NT2/D1 (cell line): ENCODE measurements around the gene AP3B1.

Source experiments
- SUZ12 ChIP-seq: IDR thresholded peaks from 2 replicates; pipeline ENCODE4 v1.6.1; 2011; ENCODE audit not compliant: insufficient read length, insufficient read depth; ENCODE audit errors: extremely low read depth
- YY1 ChIP-seq: IDR thresholded peaks from 2 replicates; pipeline ENCODE4 v1.6.1; 2011; ENCODE audit not compliant: insufficient read length, insufficient read depth
- ZNF274 ChIP-seq: IDR thresholded peaks from 2 replicates; pipeline ENCODE4 v1.6.1; 2011; ENCODE audit warnings: mild to moderate bottlenecking, low read depth, low read length

GRCh38 chr5:78268356-78268755, 26.1 kb downstream of the AP3B1 start:
- TF ChIP-seq ZNF274 (no peak), YY1 (no peak), SUZ12 (no peak)
